GM18519 (cell line): ENCODE data around the gene CPNE8.
"Not testable (repeated sequence)": the region's sequence is repeated elsewhere in the genome, so short reads cannot be mapped to it uniquely, and the experiment has no call there.

Source experiments
- ATAC-seq: cut with Tn5 transposase; IDR thresholded peaks from one replicate; pipeline ENCODE4 v1.9.1; 2021; ENCODE audit warnings: mild to moderate bottlenecking, moderate library complexity; ENCODE audit not compliant: unreplicated experiment, low FRiP score

The CPNE8 gene

GRCh38 chr12:38744041-38744440, 161.3 kb downstream of the CPNE8 start:
- no peak for ATAC-seq

GRCh38 chr12:38742496-38742895, 162.9 kb downstream of the CPNE8 start:
- not testable (repeated sequence) for ATAC-seq

GRCh38 chr12:38736821-38737220, 168.6 kb downstream of the CPNE8 start:
- ATAC-seq = no peak

- no peak for ATAC-seq
Measured at GRCh38 chr12:38732761-38733160, 172.6 kb downstream of the CPNE8 start.

GRCh38 chr12:38728894-38729293, 176.5 kb downstream of the CPNE8 start:
- no peak for ATAC-seq

GRCh38 chr12:38721611-38722252, 183.7 kb downstream of the CPNE8 start:
- no peak for ATAC-seq

- no peak for ATAC-seq
Measured at GRCh38 chr12:38720661-38721060, 184.7 kb downstream of the CPNE8 start.

- no peak for ATAC-seq
Measured at GRCh38 chr12:38713294-38713693, 192.1 kb downstream of the CPNE8 start.

GRCh38 chr12:38711054-38711453, 194.3 kb downstream of the CPNE8 start:
- peak; percentile 81 for ATAC-seq

- ATAC-seq = no peak
Measured at GRCh38 chr12:38708466-38708865, 196.9 kb downstream of the CPNE8 start.

- no peak for ATAC-seq
Measured at GRCh38 chr12:38707648-38708047, 197.7 kb downstream of the CPNE8 start.

- no peak for ATAC-seq
Measured at GRCh38 chr12:38697289-38697688, 208.1 kb downstream of the CPNE8 start.

GRCh38 chr12:38695057-38695456, 210.3 kb downstream of the CPNE8 start:
- ATAC-seq = no peak

GRCh38 chr12:38691164-38691563, 214.2 kb downstream of the CPNE8 start:
- ATAC-seq = no peak

GRCh38 chr12:38690646-38691045, 214.7 kb downstream of the CPNE8 start:
- no peak for ATAC-seq

GRCh38 chr12:38689704-38690103, 215.7 kb downstream of the CPNE8 start:
- ATAC-seq = no peak

GRCh38 chr12:38689195-38689594, 216.2 kb downstream of the CPNE8 start:
- ATAC-seq = no peak

GRCh38 chr12:38682521-38682920, 222.9 kb downstream of the CPNE8 start:
- ATAC-seq = no peak

GRCh38 chr12:38669530-38669929, 235.9 kb downstream of the CPNE8 start:
- ATAC-seq = no peak

- no peak for ATAC-seq
Measured at GRCh38 chr12:38669081-38669480, 236.3 kb downstream of the CPNE8 start.

- no peak for ATAC-seq
Measured at GRCh38 chr12:38666425-38666824, 239.0 kb downstream of the CPNE8 start.

- ATAC-seq = no peak
Measured at GRCh38 chr12:38664661-38665269, 240.6 kb downstream of the CPNE8 start.
